GM12878 (cell line): ENCODE results near the gene C1QTNF7. TPM values are rescaled to one million over a fixed set of nuclear protein-coding genes. Genes with fewer than 3 reads are reported as not detected.

Experiments
- ATAC-seq: fragments of 200-7000 bp; cut with Tn5 transposase; 3 replicates; pipeline ENCODE4 v1.9.1; 2020; ENCODE audit warnings: mild to moderate bottlenecking, moderate library complexity
- BruUV-seq: library from RNA; stranded (reverse); fragments of 400-500 nt; replicated peaks from 2 replicates; lab custom pipeline; 2021; lab: Mats Ljungman, UMichigan
- CTCF ChIA-PET: fragments of 300-600 bp; sonication (Branson Sonifier 250); formaldehyde crosslinking; extraction: SDS; loops from one replicate; lab custom pipeline; 2021; ENCODE audit warnings: inconsistent platforms; lab: Yijun Ruan, JAX
- POLR2A ChIA-PET: fragments of 350-600 bp; formaldehyde crosslinking; extraction: SDS; loops from one replicate; lab custom pipeline; 2021; ENCODE audit warnings: inconsistent platforms; lab: Charles Lee
- RAD21 ChIA-PET: fragments of 300-600 bp; sonication (Branson Sonifier 250); formaldehyde crosslinking; loops from one replicate; lab custom pipeline; 2023; ENCODE audit warnings: antibody characterized with exemption; ENCODE audit not compliant: unreplicated experiment; lab: Charles Lee
- SMC1A ChIA-PET: fragments of 300-600 bp; sonication (Branson Sonifier 250); formaldehyde crosslinking; loops from one replicate; lab custom pipeline; 2023; ENCODE audit not compliant: unreplicated experiment, uncharacterized antibody; lab: Charles Lee
- DNase-seq: peaks from one replicate; pipeline ENCODE4 v3.0.0-alpha.2; 2011; ENCODE audit warnings: low read depth, low spot score
- FAIRE-seq: peaks from 3 replicates; lab custom pipeline; 2011; peaks lifted over from hg19 to GRCh38; lab: Jason Lieb, UNC
- H2AFZ ChIP-seq: 2 replicates; pipeline ENCODE4 v1.6.0; 2011; ENCODE audit warnings: low read depth, low read length, control low read depth; ENCODE audit not compliant: control insufficient read depth
- H3K27ac ChIP-seq: 2 replicates; pipeline ENCODE4 v1.5.1; 2011; ENCODE audit warnings: control low read depth; ENCODE audit not compliant: control insufficient read depth, insufficient read depth
- H3K27me3 ChIP-seq, 2 experiments: replicated peaks in 1 of 2; 2 replicates each; pipeline versions ENCODE4 v1.6.0 to v1.6.1; 2011; ENCODE audit warnings: low read length in 1 of 2; ENCODE audit not compliant: control insufficient read depth in 2 of 2, insufficient read depth in 2 of 2
- H3K36me3 ChIP-seq, 2 experiments: 2 replicates each; pipeline ENCODE4 v1.5.1; 2011; ENCODE audit warnings: low read length in 1 of 2; ENCODE audit not compliant: control insufficient read depth in 2 of 2, insufficient read depth in 2 of 2
- H3K4me1 ChIP-seq: 2 replicates; pipeline ENCODE4 v1.6.1; 2011; ENCODE audit warnings: mild to moderate bottlenecking, low read length, moderate library complexity, mixed read lengths; ENCODE audit not compliant: control insufficient read depth, insufficient read depth
- H3K4me2 ChIP-seq: 2 replicates; pipeline ENCODE4 v1.6.0; 2011; ENCODE audit warnings: control low read depth; ENCODE audit not compliant: control insufficient read depth, insufficient read depth
- H3K4me3 ChIP-seq: fragments of 200-600 bp; sonication (generic); 2 replicates; pipeline ENCODE4 v1.5.1; 2016
- H3K79me2 ChIP-seq: 2 replicates; pipeline ENCODE4 v1.6.0; 2011; ENCODE audit warnings: low read length; ENCODE audit not compliant: control insufficient read depth, insufficient read depth
- H3K9ac ChIP-seq: 2 replicates; pipeline ENCODE4 v1.8.0; 2011; ENCODE audit warnings: low read length, control low read depth, mixed read lengths; ENCODE audit not compliant: control insufficient read depth, insufficient read depth
- H3K9me3 ChIP-seq: replicated peaks from 3 replicates; pipeline ENCODE4 v1.5.1; 2011; ENCODE audit warnings: mild to moderate bottlenecking, low read length; ENCODE audit not compliant: control insufficient read depth, insufficient read depth
- H4K20me1 ChIP-seq: 2 replicates; pipeline ENCODE4 v1.6.0; 2011; ENCODE audit not compliant: control insufficient read depth, insufficient read depth
- CEBPB ChIP-seq, 2 experiments: fragments of 150-350 bp in 1 of 2; IDR thresholded peaks; 2 replicates each; pipeline ENCODE4 v1.6.1; 2012 to 2014; ENCODE audit warnings: low read depth in 2 of 2, low read length in 2 of 2, borderline replicate concordance in 1 of 2, inconsistent platforms in 1 of 2
- CHD2 ChIP-seq: IDR thresholded peaks from 2 replicates; pipeline ENCODE4 v1.6.1; 2011; ENCODE audit warnings: low read depth, low read length, improper control_type of control experiment, borderline replicate concordance
- E2F4 ChIP-seq: IDR thresholded peaks from 2 replicates; pipeline ENCODE4 v1.6.1; 2012; ENCODE audit warnings: low read depth, low read length, improper control_type of control experiment
- MTA2 ChIP-seq: fragments of 450-650 bp; IDR thresholded peaks from 2 replicates; pipeline ENCODE4 v1.6.1; 2016; ENCODE audit warnings: low read depth, mild to moderate bottlenecking, moderate library complexity
- NR2C2 ChIP-seq: IDR thresholded peaks from 2 replicates; pipeline ENCODE4 v1.6.1; 2011; ENCODE audit warnings: borderline replicate concordance, low read depth; ENCODE audit not compliant: control insufficient read depth, insufficient read length
- PKNOX1 ChIP-seq: fragments of 450-650 bp; IDR thresholded peaks from 2 replicates; pipeline ENCODE4 v1.6.1; 2016; ENCODE audit warnings: mild to moderate bottlenecking
- RAD21 ChIP-seq: IDR thresholded peaks from 2 replicates; pipeline ENCODE4 v1.6.1; 2011; ENCODE audit warnings: mild to moderate bottlenecking, low read depth, low read length, moderate library complexity; ENCODE audit not compliant: insufficient read depth
- SKIL ChIP-seq: fragments of 450-650 bp; IDR thresholded peaks from 2 replicates; pipeline ENCODE4 v1.6.1; 2017; ENCODE audit warnings: mild to moderate bottlenecking, low read depth, inconsistent platforms; ENCODE audit not compliant: poor library complexity, severe bottlenecking
- SMC3 ChIP-seq: IDR thresholded peaks from 2 replicates; pipeline ENCODE4 v1.6.1; 2011; ENCODE audit warnings: low read length, improper control_type of control experiment, borderline replicate concordance
- WGBS: methylation state at CpG from one replicate; pipeline ENCODE4 v1.1.6; 2016; ENCODE audit warnings: low lambda C conversion rate; ENCODE audit not compliant: insufficient replicate concordance, insufficient coverage; ENCODE audit errors: missing lambda C conversion rate; 5-methylcytosine and 5-hydroxymethylcytosine counted together
- in situ Hi-C: fragments of 300-500 bp; cut with MboI; formaldehyde crosslinking; loops from 9 replicates; pipeline ENCODE4 v1.14.3; 2018; ENCODE audit warnings: mixed read lengths
- intact Hi-C: fragments of 100-400 bp; cut with micrococcal nuclease; formaldehyde crosslinking; loops from one replicate; pipeline ENCODE4 v1.14.2; 2022; ENCODE audit not compliant: unreplicated experiment
- polyA plus RNA-seq, 11 experiments: library from polyadenylated mRNA; depleted of rRNA in 4 of 11; unstranded in 6 of 11; stranded (reverse) in 5 of 11; fragments of >200 nt; fragmentation: Nextera tagmentation in 4 of 11; fragmentation: Illumina TruSeq in 1 of 11; extraction: Ambion mirVana in 4 of 11; extraction: Trizol in 1 of 11; gene quantifications; 1 replicate in 1 of 11; 2 replicates in 10 of 11; pipeline versions ENCODE4 v1.2.1 to v1.2.3, GENCODE V29; 2011 to 2016; ENCODE audit warnings: inconsistent platforms in 2 of 11, missing spikeins in 2 of 11, low read depth in 1 of 11
- total RNA-seq, 4 experiments: library from RNA; depleted of rRNA in 3 of 4; stranded (reverse); fragments of >200 nt in 3 of 4; fragmentation: Illumina TruSeq in 1 of 4; extraction: Trizol in 1 of 4; gene quantifications; 2 replicates each; pipeline versions ENCODE4 v1.2.1 to v1.2.3, GENCODE V29; 2013 to 2021

The C1QTNF7 gene
- total and polyA plus RNA-seq, 10 of the 15 experiments (the other 5 are each of a cell fraction or from before 2014, with no cell fraction given): not detected

GRCh38 chr4:15455290-15455689, 27.5 kb downstream of the C1QTNF7 start:
- no peak for TF ChIP-seq MTA2
- TF ChIP-seq CHD2: no peak
- no peak for TF ChIP-seq NR2C2
- TF ChIP-seq, all 136 proteins: peak for 0
- Histone ChIP-seq H3K9me3 (no peaks in the 10 kb centered on the region), H3K27me3 (no peaks in the 10 kb centered on the region), H3K27ac (no peak overlapping the region), H3K4me1 (no peaks in the 10 kb centered on the region), H2AFZ (no peak overlapping the region), H3K36me3 (no peaks in the 10 kb centered on the region), H3K79me2 (no peaks in the 10 kb centered on the region), H3K9ac (no peak overlapping the region), H3K4me3 (no peak overlapping the region), H4K20me1 (no peaks in the 10 kb centered on the region), H3K4me2 (no peak overlapping the region)
- WGBS: 32% methylated on average over 3 of the region's 3 CpGs
- ChIA-PET POLR2A (no interaction called here), RAD21 (interaction anchor here (1.1 to 1.2 kb wide), 2 partner anchors 197 to 222 kb away, joined by 3 read pairs; no protein-coding TSS in a partner anchor), SMC1A (interaction anchor here (1.2 kb wide), 1 partner anchor 17 kb away, joined by 5 read pairs; no protein-coding TSS in a partner anchor), CTCF (interaction anchor here (0.8 to 5.7 kb wide), 3 partner anchors 14 to 218 kb away, joined by 3 to 50 read pairs (median 6); partner anchors contain the start of gene CC2D2A)
- FAIRE-seq (no peak), ATAC-seq (no peak), DNase-seq (no peak)
- intact Hi-C loops: loop anchor here (5.0 kb wide), 1 partner anchor 1798 kb away; no protein-coding TSS in a partner anchor
- in situ Hi-C loops: loop anchor here (5.0 to 10.0 kb wide), 2 partner anchors 223 to 1800 kb away; no protein-coding TSS in a partner anchor
- BruUV-seq: no TSS peak

GRCh38 chr4:15457406-15458201, 29.8 kb downstream of the C1QTNF7 start:
- no peak overlapping the region for H3K9ac ChIP-seq
- ChIA-PET SMC1A (interaction anchor here (0.6 to 1.8 kb wide), 7 partner anchors 13 to 229 kb away, joined by 3 to 12 read pairs (median 4); partner anchors contain the start of gene CC2D2A), CTCF (interaction anchor here (0.6 to 5.7 kb wide), 28 partner anchors 8 to 1799 kb away, joined by 3 to 50 read pairs (median 4); partner anchors contain the start of genes C1QTNF7 and CC2D2A), RAD21 (interaction anchor here (0.8 to 2.2 kb wide), 7 partner anchors 13 to 227 kb away, joined by 3 to 8 read pairs (median 4); no protein-coding TSS in a partner anchor), POLR2A (no interaction called here)
- 10% methylated on average over 7 of the region's 7 CpGs for WGBS
- BruUV-seq: no TSS peak
- H3K27ac ChIP-seq: no peak overlapping the region
- H3K27me3 ChIP-seq: no peaks in the 10 kb centered on the region
- no peaks in the 10 kb centered on the region for H3K9me3 ChIP-seq
- FAIRE-seq: peak; percentile 88
- H3K4me2 ChIP-seq: peak overlapping the region; percentile 26; the same call in 1 of the 2 replicates
- H2AFZ ChIP-seq: no peak overlapping the region
- no peaks in the 10 kb centered on the region for H3K79me2 ChIP-seq
- DNase-seq: peak; percentile 20
- intact Hi-C loops: loop anchor here (1.0 to 5.0 kb wide), 3 partner anchors 219 to 1800 kb away; no protein-coding TSS in a partner anchor
- peak; percentile 97 for ATAC-seq
- in situ Hi-C loops: loop anchor here (5.0 to 10.0 kb wide), 2 partner anchors 225 to 1803 kb away; no protein-coding TSS in a partner anchor
- no peaks in the 10 kb centered on the region for H4K20me1 ChIP-seq
- H3K4me1 ChIP-seq: no peaks in the 10 kb centered on the region
- H3K4me3 ChIP-seq: no peak overlapping the region
- no peaks in the 10 kb centered on the region for H3K36me3 ChIP-seq
- TF ChIP-seq E2F4 (no peak), SKIL (no peak), PKNOX1 (no peak), RAD21 (peak; percentile 67), CEBPB (IDR thresholded peaks at IDR 0.05; ENCODE audit: borderline replicate concordance in 1 of 2, low read depth in 2 of 2, low read length in 2 of 2) (no peak), SMC3 (peak; percentile 57; the same call in 1 of the 2 replicates)
